GM21515 (cell line): ENCODE results near the gene EXD2.
"Not testable (repeated sequence)": the region's sequence is repeated elsewhere in the genome, so short reads cannot be mapped to it uniquely, and the experiment has no call there.

Experiments
- ATAC-seq: cut with Tn5 transposase; IDR thresholded peaks from one replicate; pipeline ENCODE4 v1.9.1; 2021; ENCODE audit not compliant: unreplicated experiment

The EXD2 gene

DNA sequence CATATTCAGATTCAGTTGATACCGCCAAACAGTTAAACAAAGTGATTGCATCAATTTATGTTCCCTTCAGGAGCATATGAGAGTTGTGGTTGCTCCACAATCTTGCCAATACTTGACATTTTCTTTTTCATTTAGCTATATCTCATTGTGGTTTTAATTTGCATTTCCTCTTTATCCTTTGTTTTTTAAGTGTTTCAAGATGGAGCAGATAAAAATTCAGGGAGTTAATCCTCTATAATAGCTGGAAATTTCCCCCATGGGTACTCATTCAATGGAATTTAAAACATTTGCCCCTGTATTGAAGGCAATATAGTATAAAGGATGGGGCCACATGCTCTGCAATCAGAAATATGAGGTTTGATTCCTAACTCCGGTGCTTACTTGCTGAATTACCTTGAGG, 1.1 kb upstream of the EXD2 start:
- ATAC-seq: no peak

DNA sequence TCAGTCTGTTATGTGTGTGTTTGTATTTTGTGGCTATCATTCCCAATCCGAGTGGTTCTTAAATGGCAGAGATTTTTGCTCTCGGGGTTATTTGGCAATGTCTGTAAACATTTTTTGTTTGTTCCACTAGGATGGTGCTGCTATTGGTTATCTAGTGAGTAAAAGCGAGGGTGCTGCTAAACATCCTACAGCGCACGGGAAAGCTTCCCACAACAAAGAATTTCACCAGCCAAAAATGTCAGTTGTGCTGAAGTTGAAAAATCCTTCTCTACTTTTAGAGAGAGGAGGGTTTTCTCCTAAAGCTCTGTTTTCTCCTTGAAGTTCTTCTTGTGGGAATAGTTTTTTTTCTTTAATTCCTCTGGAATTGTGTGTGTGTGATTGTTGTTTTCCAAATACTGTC, 2.4 kb downstream of the EXD2 start:
- no peak for ATAC-seq

DNA sequence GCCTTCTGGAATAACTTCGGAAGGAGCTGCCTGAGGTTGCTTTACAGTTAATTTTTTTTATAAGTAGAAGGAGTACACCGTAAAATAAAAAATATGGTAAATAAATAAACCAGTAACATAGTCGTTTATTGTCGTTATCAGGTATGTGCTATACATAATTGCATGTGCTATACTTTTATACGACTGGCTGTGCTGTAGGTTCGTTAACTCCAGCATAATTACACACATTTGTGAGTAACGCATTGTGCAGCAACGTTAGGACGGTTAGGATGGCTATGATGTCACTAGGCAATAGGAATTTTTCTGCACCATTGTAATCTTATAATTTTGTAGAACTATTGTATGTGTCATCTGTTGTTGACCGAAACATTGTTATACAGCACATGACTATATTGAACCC, 8.5 kb downstream of the EXD2 start:
- no peak for ATAC-seq

- ATAC-seq: no peak
Measured at GRCh38 chr14:69204753-69205152, 13.5 kb downstream of the EXD2 start.

GRCh38 chr14:69207435-69208041, 16.2 kb downstream of the EXD2 start:
- no peak for ATAC-seq

DNA sequence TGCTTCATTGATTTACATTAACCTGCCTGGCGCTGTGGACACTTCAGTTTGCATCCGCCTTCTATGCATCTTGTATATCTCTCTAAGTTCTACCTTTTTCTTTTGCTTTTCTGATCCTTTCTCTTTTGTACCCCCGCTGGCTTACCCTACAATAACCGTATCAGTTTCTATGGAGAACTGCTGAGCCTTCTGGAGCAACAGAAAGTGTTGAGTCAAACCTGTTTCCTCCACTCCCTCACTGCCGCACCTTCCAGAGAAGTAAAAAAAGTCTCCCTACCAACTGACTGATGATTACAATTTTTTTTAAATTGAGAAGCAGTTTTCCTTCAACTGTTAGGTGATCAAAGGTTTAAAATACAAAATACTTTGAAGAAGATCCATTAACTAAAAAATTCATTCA, 17.4 kb downstream of the EXD2 start:
- no peak for ATAC-seq

- ATAC-seq: no peak
Measured at GRCh38 chr14:69214393-69214792, 23.1 kb downstream of the EXD2 start.

- not testable (repeated sequence) for ATAC-seq
Measured at GRCh38 chr14:69217663-69218062, 26.4 kb downstream of the EXD2 start.

DNA sequence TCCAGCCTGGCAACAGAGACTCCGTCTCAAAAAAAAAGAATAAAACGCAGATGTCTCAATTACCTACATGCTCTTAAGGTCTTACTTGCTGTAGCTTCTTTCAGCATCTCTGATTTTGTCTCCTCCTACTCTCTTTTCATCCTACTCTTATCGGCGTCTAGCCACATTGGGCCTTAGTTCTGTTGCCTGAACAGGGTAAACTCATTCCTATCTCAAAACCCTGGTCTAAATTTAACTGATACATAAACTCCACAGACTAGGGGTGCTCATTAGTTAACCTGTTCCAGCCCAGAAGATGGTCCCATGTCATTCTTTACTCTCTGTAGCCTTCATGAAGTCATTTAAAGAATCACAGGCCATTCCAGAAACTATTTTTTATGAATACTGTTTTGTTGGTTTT, 33.6 kb downstream of the EXD2 start:
- no peak for ATAC-seq

DNA sequence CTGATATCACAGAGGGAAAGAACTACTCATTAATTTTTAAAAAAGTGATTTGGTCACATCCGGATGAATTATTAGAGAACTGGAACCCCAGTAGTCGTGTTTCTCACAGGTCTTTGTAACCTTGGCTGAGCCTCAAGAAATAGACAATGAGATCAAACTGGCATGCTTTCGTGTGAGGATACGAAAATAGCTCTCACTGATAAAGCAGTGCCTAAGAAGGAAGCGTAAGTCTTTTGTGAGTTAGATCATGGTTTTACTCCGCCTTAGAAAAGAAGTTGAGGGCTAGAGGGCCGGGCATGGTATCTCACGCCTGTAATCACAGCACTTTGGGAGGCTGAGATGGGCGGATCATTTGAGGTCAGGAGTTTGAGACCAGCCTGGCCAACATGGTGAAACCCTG, 34.9 kb downstream of the EXD2 start:
- no peak for ATAC-seq

DNA sequence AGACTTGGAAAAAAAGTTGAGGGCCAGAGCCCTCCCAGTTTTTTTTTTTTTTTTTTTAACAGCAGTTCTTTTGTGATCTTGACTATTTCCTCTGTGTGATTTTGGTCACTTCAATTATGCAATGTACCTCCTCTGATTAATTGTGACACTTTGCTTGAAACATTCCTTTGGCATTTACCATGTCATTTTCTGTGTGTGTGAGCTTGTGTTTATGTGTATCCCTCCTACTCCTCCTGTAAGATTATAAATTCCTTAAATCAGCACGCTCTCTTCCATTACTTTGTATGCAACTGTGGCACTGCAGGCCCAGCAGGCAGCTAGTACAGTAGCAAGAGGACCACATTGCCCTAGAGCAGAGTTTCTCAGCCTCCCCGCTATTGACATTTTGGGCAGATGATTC, 35.4 kb downstream of the EXD2 start:
- no peak for ATAC-seq

- ATAC-seq: no peak
Measured at GRCh38 chr14:69231486-69231885, 40.2 kb downstream of the EXD2 start.

DNA sequence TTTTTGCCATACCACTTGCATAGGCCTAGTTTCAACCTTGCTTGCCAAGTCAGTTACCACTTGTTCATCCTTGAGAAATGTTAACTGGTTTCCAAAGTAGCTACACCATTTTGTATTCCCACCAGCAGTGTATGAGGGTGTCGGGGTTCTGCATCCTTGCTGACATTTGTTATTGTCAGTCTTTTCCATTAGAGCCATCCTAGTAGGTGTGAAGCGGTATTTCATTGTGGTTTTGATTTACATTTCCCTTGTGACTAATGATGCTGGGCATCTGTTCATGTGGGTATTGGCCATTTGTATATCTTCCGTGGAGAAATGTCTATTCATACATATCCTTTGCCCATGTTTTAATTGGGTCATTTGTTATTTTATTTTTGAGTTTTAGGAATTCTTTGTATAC, 41.1 kb downstream of the EXD2 start:
- ATAC-seq: no peak

DNA sequence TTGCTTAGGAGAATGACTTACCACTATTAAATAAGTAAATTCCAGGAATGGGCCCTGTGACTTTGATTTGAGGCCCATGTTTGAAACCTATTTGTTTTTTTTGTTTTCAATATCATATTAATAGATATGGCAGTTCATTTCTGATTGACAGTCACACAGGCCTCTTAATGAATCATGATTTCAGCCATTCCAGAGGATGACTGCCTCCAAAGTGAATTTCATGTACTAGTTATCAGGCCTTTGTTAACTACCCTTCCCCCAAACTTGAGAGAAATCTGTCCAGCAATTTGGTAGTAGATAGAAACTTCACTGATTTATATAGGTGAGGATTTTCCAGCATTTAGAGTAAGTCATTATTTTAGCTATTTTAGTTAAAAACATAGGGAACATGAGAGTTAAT, 42.8 kb downstream of the EXD2 start:
- no peak for ATAC-seq

DNA sequence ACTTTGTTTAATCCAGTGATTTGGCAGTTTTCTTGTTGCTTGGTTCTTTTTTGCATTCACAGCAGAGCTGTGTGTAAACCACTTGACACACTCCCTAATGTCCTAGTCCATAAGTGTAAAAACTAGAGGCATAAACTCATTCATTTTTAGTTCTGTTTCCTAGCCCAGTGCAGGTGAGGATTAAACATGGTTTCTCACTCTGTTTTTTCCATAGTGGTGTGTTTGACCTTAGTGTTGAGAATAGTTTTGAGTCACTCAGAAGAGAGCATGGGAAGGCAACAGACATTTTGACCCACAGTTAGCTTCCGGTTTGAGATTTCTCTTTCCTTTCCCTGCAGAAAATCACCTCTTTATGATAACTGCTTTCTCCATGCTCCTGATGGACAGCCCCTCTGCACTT, 44.4 kb downstream of the EXD2 start:
- no peak for ATAC-seq

GRCh38 chr14:69237142-69237541, 45.8 kb downstream of the EXD2 start:
- no peak for ATAC-seq

GRCh38 chr14:69237584-69237983, 46.3 kb downstream of the EXD2 start:
- no peak for ATAC-seq

DNA sequence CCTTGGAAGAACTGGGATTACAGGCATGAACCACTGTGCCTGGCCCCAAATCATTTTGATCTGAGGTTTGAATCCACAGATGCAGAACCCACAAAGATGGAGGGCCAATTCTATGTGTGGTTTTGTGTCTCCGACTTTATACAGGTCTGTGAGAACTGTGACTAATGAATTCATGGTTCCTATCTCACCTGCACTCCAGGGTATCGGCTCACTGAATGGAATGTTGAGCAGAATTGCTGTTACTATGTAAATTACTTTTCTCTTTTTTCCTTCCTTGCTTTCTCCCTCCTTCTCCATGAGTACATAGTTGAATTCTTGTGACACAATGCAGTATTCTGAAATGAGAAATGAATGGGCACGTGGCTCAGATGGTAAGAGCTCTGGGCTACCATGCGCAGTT, 47.6 kb downstream of the EXD2 start:
- no peak for ATAC-seq

GRCh38 chr14:69240527-69241173, 49.4 kb downstream of the EXD2 start:
- no peak for ATAC-seq

DNA sequence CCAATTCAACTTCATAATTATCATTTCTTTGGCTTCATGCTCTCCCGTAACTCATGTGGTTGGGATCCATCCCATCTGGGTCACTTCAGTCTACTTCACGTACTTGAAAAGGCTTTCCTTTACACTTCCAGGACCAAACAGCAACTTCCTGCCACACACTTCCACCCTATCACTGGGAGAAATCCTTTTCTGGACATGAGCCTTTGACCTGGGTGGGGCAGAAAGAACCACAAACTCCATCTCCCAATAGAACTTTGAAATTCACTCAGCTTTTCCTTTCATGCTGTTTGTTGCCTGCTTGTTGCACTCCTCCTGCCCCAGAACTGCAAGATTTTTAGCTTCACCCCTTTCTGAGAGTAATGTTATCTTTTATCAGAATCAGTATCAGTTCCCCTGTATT, 50.3 kb downstream of the EXD2 start:
- no peak for ATAC-seq

DNA sequence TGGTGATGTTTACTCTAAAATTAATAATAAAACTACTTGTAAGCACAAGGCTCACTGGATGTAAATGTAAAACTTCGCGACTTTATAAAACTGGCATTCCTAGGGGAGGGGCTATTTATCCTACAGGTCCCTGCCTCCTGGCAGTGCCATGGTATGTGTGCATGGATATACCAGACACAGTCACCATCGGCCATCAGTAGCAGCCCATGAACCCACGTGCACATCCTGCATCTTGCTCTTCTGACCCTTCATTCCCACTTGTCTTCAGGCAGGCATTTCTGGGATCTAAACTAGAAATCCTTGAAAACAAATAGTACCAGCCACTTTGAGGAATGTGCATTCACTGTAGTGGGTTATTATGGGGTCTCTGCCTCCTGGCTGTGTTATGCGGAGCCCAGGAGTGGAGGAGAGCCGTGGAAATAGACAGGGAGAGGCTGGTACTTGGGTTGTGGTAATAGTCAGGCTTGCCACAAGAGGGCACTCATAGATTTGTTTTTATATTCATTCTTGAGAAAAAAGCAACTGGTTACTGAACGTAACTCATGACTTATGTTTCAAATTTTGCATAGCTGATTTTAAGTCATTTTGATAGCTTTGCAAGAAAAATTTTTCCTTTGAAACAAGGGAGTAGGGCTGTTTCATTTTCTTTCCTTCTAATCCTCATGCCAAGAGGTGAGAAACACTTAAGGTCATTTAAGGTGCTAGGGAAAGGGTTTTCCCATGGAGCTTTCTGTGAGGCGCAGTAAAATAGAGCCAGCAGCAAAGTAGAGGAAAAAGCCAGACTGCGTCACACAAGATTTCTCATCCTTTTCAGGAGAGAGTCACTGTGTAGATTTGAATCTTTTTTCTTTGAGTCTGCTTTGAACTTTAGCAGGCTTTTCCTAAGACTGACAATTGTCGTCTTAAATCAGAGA, 51.3 kb downstream of the EXD2 start:
- no peak for ATAC-seq

- no peak for ATAC-seq
Measured at GRCh38 chr14:69244946-69245345, 53.6 kb downstream of the EXD2 start.
